OCI-LY7 (cell line): ENCODE measurements around the gene ERCC2.

Source experiments
- EZH2phosphoT487 ChIP-seq: fragments of 200-600 bp; sonication (generic); IDR thresholded peaks from 2 replicates; pipeline ENCODE4 v1.6.1; 2018; ENCODE audit warnings: low read depth, borderline replicate concordance, mild to moderate bottlenecking, mixed run types, antibody characterized with exemption, low read length, moderate library complexity, mixed read lengths
- TF ChIP-seq, protein P1 (sequence below): fragments of 200-600 bp; sonication (generic); conservative IDR thresholded peaks from 2 replicates; pipeline ENCODE4 v1.5.1; 2014; ENCODE audit warnings: mild to moderate bottlenecking, antibody characterized with exemption, low read length, moderate library complexity, mixed read lengths

- TF ChIP-seq, protein P1, sequence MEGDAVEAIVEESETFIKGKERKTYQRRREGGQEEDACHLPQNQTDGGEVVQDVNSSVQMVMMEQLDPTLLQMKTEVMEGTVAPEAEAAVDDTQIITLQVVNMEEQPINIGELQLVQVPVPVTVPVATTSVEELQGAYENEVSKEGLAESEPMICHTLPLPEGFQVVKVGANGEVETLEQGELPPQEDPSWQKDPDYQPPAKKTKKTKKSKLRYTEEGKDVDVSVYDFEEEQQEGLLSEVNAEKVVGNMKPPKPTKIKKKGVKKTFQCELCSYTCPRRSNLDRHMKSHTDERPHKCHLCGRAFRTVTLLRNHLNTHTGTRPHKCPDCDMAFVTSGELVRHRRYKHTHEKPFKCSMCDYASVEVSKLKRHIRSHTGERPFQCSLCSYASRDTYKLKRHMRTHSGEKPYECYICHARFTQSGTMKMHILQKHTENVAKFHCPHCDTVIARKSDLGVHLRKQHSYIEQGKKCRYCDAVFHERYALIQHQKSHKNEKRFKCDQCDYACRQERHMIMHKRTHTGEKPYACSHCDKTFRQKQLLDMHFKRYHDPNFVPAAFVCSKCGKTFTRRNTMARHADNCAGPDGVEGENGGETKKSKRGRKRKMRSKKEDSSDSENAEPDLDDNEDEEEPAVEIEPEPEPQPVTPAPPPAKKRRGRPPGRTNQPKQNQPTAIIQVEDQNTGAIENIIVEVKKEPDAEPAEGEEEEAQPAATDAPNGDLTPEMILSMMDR: no peak
- no peak for TF ChIP-seq EZH2phosphoT487
Observed at GRCh38 chr19:45311621-45312020, 58.8 kb downstream of the ERCC2 start.
